WERI-Rb-1 (cell line): ENCODE results near the gene ARG2.

Experiments
- DNase-seq: peaks from one replicate; pipeline ENCODE4 v3.0.0-alpha.2; 2020
- H3K27ac ChIP-seq: fragments of 250-450 bp; sonication (Bioruptor Pico); 2 replicates; pipeline ENCODE4 v1.5.1; 2020; ENCODE audit warnings: mild to moderate bottlenecking, moderate library complexity
- H3K27me3 ChIP-seq: fragments of 250-450 bp; sonication (Bioruptor Pico); 2 replicates; pipeline ENCODE4 v1.5.1; 2021; ENCODE audit warnings: mild to moderate bottlenecking, low read depth, moderate library complexity; ENCODE audit not compliant: insufficient read depth, severe bottlenecking
- H3K36me3 ChIP-seq: fragments of 250-450 bp; sonication (Bioruptor Pico); 2 replicates; pipeline ENCODE4 v1.5.1; 2020; ENCODE audit warnings: mild to moderate bottlenecking, moderate library complexity
- H3K4me3 ChIP-seq: 2 replicates; pipeline ENCODE4 v1.5.1; 2011; ENCODE audit warnings: low read depth, mild to moderate bottlenecking, control low read depth, low read length
- H3K9me3 ChIP-seq: fragments of 250-450 bp; sonication (Bioruptor Pico); 2 replicates; pipeline ENCODE4 v1.5.1; 2021; ENCODE audit warnings: mild to moderate bottlenecking, moderate library complexity; ENCODE audit not compliant: severe bottlenecking
- TF ChIP-seq, protein P1 (sequence below): IDR thresholded peaks from 2 replicates; pipeline ENCODE4 v1.5.1; 2011; ENCODE audit warnings: low read depth, mild to moderate bottlenecking, control low read depth, inconsistent platforms, low read length

The ARG2 gene

DNA sequence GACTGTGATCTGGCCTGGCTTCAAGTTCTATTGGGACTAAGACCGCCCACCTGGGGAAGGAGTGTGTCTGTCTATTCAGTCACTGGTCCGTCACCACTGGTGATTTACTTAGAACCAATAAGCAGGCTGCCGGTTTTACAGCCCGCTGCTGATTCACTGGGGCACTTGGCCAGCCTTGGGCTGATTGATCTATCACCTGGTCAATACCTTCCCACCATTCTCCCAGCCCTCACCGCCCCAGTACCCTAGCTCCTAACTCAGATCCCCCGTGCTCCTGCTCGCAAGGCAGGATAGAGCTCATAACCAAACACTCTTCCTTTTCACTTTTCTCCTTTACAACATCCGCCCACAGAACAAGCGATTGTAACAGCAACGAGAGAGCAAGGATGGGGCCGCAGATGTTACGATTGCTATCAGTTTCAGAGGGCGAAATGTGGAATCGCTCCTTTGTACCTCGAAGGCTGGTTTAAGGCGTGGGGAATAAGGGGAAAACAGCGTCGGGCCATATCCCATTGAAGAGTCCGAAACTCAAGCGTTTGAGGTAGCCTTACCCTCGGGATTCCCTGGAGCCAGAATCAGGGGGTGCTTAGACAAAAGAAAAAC lies 75.2 kb downstream of the ARG2 start:
- Histone ChIP-seq H3K4me3 (peak overlapping the region; percentile 81), H3K36me3 (peaks cover 42% of the 10 kb centered on the region), H3K27me3 (no peaks in the 10 kb centered on the region), H3K9me3 (no peaks in the 10 kb centered on the region), H3K27ac (peak overlapping the region; percentile 80)
- TF ChIP-seq, protein P1, sequence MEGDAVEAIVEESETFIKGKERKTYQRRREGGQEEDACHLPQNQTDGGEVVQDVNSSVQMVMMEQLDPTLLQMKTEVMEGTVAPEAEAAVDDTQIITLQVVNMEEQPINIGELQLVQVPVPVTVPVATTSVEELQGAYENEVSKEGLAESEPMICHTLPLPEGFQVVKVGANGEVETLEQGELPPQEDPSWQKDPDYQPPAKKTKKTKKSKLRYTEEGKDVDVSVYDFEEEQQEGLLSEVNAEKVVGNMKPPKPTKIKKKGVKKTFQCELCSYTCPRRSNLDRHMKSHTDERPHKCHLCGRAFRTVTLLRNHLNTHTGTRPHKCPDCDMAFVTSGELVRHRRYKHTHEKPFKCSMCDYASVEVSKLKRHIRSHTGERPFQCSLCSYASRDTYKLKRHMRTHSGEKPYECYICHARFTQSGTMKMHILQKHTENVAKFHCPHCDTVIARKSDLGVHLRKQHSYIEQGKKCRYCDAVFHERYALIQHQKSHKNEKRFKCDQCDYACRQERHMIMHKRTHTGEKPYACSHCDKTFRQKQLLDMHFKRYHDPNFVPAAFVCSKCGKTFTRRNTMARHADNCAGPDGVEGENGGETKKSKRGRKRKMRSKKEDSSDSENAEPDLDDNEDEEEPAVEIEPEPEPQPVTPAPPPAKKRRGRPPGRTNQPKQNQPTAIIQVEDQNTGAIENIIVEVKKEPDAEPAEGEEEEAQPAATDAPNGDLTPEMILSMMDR, result no peak
- peak; percentile 81 for DNase-seq

DNA sequence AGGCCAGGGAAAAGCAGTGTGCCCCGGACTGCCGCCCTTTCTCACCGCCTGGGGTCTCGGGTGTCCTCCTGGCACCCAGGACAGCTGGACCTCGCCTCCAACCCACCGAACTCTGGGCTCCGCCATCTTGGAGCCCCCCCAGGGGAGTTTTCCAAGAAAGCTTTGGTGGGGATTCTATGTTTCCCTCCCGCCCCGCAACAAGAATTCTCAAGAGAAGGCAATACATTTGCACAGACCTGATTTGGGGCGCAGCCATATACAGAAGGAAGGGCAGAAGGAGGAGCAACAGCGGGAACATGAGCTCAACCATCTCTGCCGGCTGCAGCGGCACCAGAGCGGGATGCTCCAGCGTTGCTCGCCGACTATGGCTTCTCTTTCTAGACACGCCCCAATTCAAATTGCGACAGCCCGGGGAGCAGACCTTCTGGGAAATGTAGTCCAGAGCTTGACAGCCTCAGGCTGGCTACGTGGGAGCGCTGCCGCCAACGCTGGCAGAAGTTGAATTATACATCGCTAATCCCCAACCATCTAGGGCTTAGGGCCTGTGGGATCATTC lies 75.8 kb downstream of the ARG2 start, which contains the start of gene RDH11:
TSS of gene RDH11 (minus strand) at position 371 of the 556 bp plus-strand sequence. CDS start at position 310, 61 bp downstream.
- H3K27me3 ChIP-seq, result no peaks in the 10 kb centered on the region
- peaks cover 36% of the 10 kb centered on the region for H3K36me3 ChIP-seq
- peak within 1 kb of the TSS; percentile 80 for H3K27ac ChIP-seq
- no peaks in the 10 kb centered on the region for H3K9me3 ChIP-seq
- TF ChIP-seq, protein P1, result no peak
- peak within 1 kb of the TSS; percentile 81 for H3K4me3 ChIP-seq
- DNase-seq, result peak; percentile 89

DNA sequence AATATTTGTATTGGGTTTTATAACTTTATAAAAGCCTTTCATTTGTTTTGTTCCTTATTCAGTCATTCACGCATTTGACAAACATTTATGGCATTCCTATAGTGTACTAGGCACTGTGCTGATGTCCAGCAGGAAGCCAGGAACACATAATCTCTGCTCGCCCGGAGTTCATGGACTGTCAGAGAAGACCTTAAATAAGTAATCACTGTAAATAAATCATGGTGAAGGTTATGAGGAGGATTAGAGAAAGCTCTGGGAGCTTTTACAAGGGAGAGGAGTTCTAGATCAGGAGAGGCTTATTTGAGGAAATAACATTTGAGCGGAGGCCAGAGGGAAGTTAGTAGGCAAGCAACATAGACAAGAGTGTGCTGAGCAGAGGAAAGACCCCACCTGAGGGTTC lies 77.3 kb downstream of the ARG2 start:
- no peak overlapping the region for H3K4me3 ChIP-seq
- TF ChIP-seq, protein P1, result no peak

GRCh38 chr14:67698179-67698578 lies 78.5 kb downstream of the ARG2 start:
- Histone ChIP-seq H3K27ac (no peak overlapping the region), H3K27me3 (no peaks in the 10 kb centered on the region), H3K9me3 (no peaks in the 10 kb centered on the region), H3K36me3 (peaks cover 9% of the 10 kb centered on the region), H3K4me3 (no peak overlapping the region)
- no peak for DNase-seq
- TF ChIP-seq, protein P1, result no peak

More for the DNA sequence above, 77.3 kb downstream of the ARG2 start:
- Histone ChIP-seq H3K36me3 (peaks cover 21% of the 10 kb centered on the region), H3K9me3 (no peaks in the 10 kb centered on the region), H3K27me3 (no peaks in the 10 kb centered on the region), H3K27ac (no peak overlapping the region)
- DNase-seq, result peak; percentile 45
